Activated CD4-positive, alpha-beta T cell treated with anti-CD3 and anti-CD28 coated beads for 36 hours (primary cell): ENCODE results near the gene THAP10. TPM values are rescaled to one million over a fixed set of nuclear protein-coding genes. Genes with fewer than 3 reads are reported as not detected.

Experiments used
- ATAC-seq: fragments of 200-7000 bp; cut with Tn5 transposase; one replicate; pipeline ENCODE4 v1.10.0; 2021; ENCODE audit warnings: mild to moderate bottlenecking, moderate library complexity
- CTCF ChIA-PET: fragments of 350-600 bp; sonication (Branson Sonifier 250); formaldehyde crosslinking; loops from one replicate; lab custom pipeline; 2021; ENCODE audit warnings: antibody characterized with exemption; lab: Charles Lee
- POLR2A ChIA-PET: fragments of 350-600 bp; sonication (Branson Sonifier 250); formaldehyde crosslinking; loops from one replicate; lab custom pipeline; 2021; ENCODE audit warnings: antibody characterized with exemption, inconsistent platforms; lab: Charles Lee
- DNase-seq: peaks from one replicate; pipeline ENCODE4 v3.0.0-alpha.2; 2020
- H3K27ac Mint-ChIP-seq: one replicate; pipeline ENCODE4 v1.8.0; 2021; ENCODE audit warnings: mixed read lengths
- H3K27me3 Mint-ChIP-seq: one replicate; pipeline ENCODE4 v1.8.0; 2021; ENCODE audit warnings: mixed read lengths
- H3K36me3 Mint-ChIP-seq: one replicate; pipeline ENCODE4 v1.8.0; 2021; ENCODE audit warnings: low read depth, mixed read lengths
- H3K4me1 Mint-ChIP-seq: one replicate; pipeline ENCODE4 v1.8.0; 2021; ENCODE audit warnings: mixed read lengths
- H3K4me3 Mint-ChIP-seq: one replicate; pipeline ENCODE4 v1.8.0; 2021; ENCODE audit warnings: mild to moderate bottlenecking, moderate library complexity, mixed read lengths
- H3K9me3 Mint-ChIP-seq: one replicate; pipeline ENCODE4 v1.8.0; 2021; ENCODE audit warnings: low read depth, mixed read lengths
- intact Hi-C, 2 experiments: fragments of 100-400 bp; cut with DNase I in 1 of 2; cut with micrococcal nuclease in 1 of 2; formaldehyde crosslinking; loops; one replicate each; pipeline versions ENCODE4 v1.14.2 to v1.15.1; 2022 to 2024; cut with DNase I, micrococcal nuclease
- total RNA-seq, 2 experiments: library from RNA; stranded (reverse); gene quantifications; one replicate each; pipeline ENCODE4 v1.2.3, GENCODE V29; 2021

Gene THAP10
- total RNA-seq, 2 experiments from 2014 or later: 0.12 to 0.27 TPM

GRCh38 chr15:70852501-70853317 lies 39.5 kb downstream of the THAP10 start:
- POLR2A ChIA-PET: no interaction called here
- intact Hi-C loops: no loop called here
- Mint-ChIP-seq H3K4me3 (peak overlapping the region; percentile 45), H3K27me3 (peaks cover 45% of the 10 kb centered on the region), H3K4me1 (peaks cover 3% of the 10 kb centered on the region), H3K27ac (no peak overlapping the region), H3K36me3 (no peaks in the 10 kb centered on the region), H3K9me3 (no peaks in the 10 kb centered on the region)
- CTCF ChIA-PET: interaction anchor here (0.6 to 0.8 kb wide), 2 partner anchors 56 to 591 kb away, joined by 3 read pairs; no protein-coding TSS in a partner anchor
- ATAC-seq: no peak
- no peak for DNase-seq

- Mint-ChIP-seq H3K27me3 (peaks cover 45% of the 10 kb centered on the region), H3K9me3 (no peaks in the 10 kb centered on the region), H3K4me3 (no peak overlapping the region), H3K27ac (no peak overlapping the region), H3K4me1 (peaks cover 3% of the 10 kb centered on the region), H3K36me3 (no peaks in the 10 kb centered on the region)
- POLR2A ChIA-PET: no interaction called here
- intact Hi-C loops: no loop called here
- CTCF ChIA-PET: interaction anchor here (0.7 to 0.8 kb wide), 2 partner anchors 37 to 180 kb away, joined by 3 read pairs; no protein-coding TSS in a partner anchor
- DNase-seq (no peak), ATAC-seq (no peak)
Measured at GRCh38 chr15:70851889-70852288, 40.3 kb downstream of the THAP10 start.

- H3K4me3 Mint-ChIP-seq: no peak overlapping the region
- no peaks in the 10 kb centered on the region for H3K9me3 Mint-ChIP-seq
- H3K4me1 Mint-ChIP-seq: no peaks in the 10 kb centered on the region
- intact Hi-C loops: no loop called here
- H3K36me3 Mint-ChIP-seq: no peaks in the 10 kb centered on the region
- ChIA-PET POLR2A (interaction anchor here (0.6 kb wide), 1 partner anchor 241 kb away, joined by 9 read pairs; no protein-coding TSS in a partner anchor), CTCF (interaction anchor here (1.2 kb wide), 1 partner anchor 21 kb away, joined by 4 read pairs; no protein-coding TSS in a partner anchor)
- no peak overlapping the region for H3K27ac Mint-ChIP-seq
- H3K27me3 Mint-ChIP-seq: peaks cover 31% of the 10 kb centered on the region
- no peak for DNase-seq
- no peak for ATAC-seq
Measured at GRCh38 chr15:70845602-70846360, 46.5 kb downstream of the THAP10 start.

GRCh38 chr15:70837476-70837875 lies 54.8 kb downstream of the THAP10 start:
- Mint-ChIP-seq H3K4me3 (no peak overlapping the region), H3K27me3 (peaks cover 10% of the 10 kb centered on the region), H3K9me3 (peaks cover 2% of the 10 kb centered on the region), H3K36me3 (no peaks in the 10 kb centered on the region), H3K27ac (no peak overlapping the region), H3K4me1 (no peaks in the 10 kb centered on the region)
- CTCF ChIA-PET: no interaction called here
- POLR2A ChIA-PET: no interaction called here
- no peak for DNase-seq
- no peak for ATAC-seq
- intact Hi-C loops: no loop called here

GRCh38 chr15:70835841-70836240 lies 56.4 kb downstream of the THAP10 start:
- H3K4me1 Mint-ChIP-seq: no peaks in the 10 kb centered on the region
- H3K9me3 Mint-ChIP-seq: peaks cover 2% of the 10 kb centered on the region
- CTCF ChIA-PET: interaction anchor here (0.7 to 1.1 kb wide), 3 partner anchors 11 to 966 kb away, joined by 3 to 4 read pairs (median 3); no protein-coding TSS in a partner anchor
- no peak overlapping the region for H3K27ac Mint-ChIP-seq
- POLR2A ChIA-PET: no interaction called here
- ATAC-seq (no peak), DNase-seq (no peak)
- intact Hi-C loops: no loop called here
- H3K27me3 Mint-ChIP-seq: peaks cover 7% of the 10 kb centered on the region
- H3K4me3 Mint-ChIP-seq: no peak overlapping the region
- no peaks in the 10 kb centered on the region for H3K36me3 Mint-ChIP-seq

GRCh38 chr15:70835415-70835814 lies 56.8 kb downstream of the THAP10 start:
- Mint-ChIP-seq H3K4me1 (no peaks in the 10 kb centered on the region), H3K36me3 (no peaks in the 10 kb centered on the region), H3K27ac (no peak overlapping the region), H3K27me3 (peaks cover 7% of the 10 kb centered on the region), H3K4me3 (no peak overlapping the region), H3K9me3 (peaks cover 2% of the 10 kb centered on the region)
- ChIA-PET CTCF (interaction anchor here (0.8 to 1.1 kb wide), 2 partner anchors 11 to 416 kb away, joined by 3 to 4 read pairs; no protein-coding TSS in a partner anchor), POLR2A (no interaction called here)
- no peak for ATAC-seq
- intact Hi-C loops: no loop called here
- no peak for DNase-seq

GRCh38 chr15:70834999-70835398 lies 57.2 kb downstream of the THAP10 start:
- DNase-seq: no peak
- ATAC-seq: no peak
- no peak overlapping the region for H3K4me3 Mint-ChIP-seq
- no peaks in the 10 kb centered on the region for H3K4me1 Mint-ChIP-seq
- intact Hi-C loops: no loop called here
- ChIA-PET CTCF (interaction anchor here (1.1 kb wide), 1 partner anchor 10 kb away, joined by 4 read pairs; no protein-coding TSS in a partner anchor), POLR2A (no interaction called here)
- peaks cover 7% of the 10 kb centered on the region for H3K27me3 Mint-ChIP-seq
- H3K36me3 Mint-ChIP-seq: no peaks in the 10 kb centered on the region
- H3K27ac Mint-ChIP-seq: no peak overlapping the region
- peaks cover 2% of the 10 kb centered on the region for H3K9me3 Mint-ChIP-seq

- CTCF ChIA-PET: interaction anchor here (0.9 kb wide), 1 partner anchor 9 kb away, joined by 3 read pairs; no protein-coding TSS in a partner anchor
- Mint-ChIP-seq H3K4me1 (no peaks in the 10 kb centered on the region), H3K9me3 (no peaks in the 10 kb centered on the region), H3K27me3 (peaks cover 4% of the 10 kb centered on the region), H3K4me3 (no peak overlapping the region), H3K36me3 (no peaks in the 10 kb centered on the region), H3K27ac (no peak overlapping the region)
- ATAC-seq (no peak), DNase-seq (no peak)
- intact Hi-C loops: no loop called here
- POLR2A ChIA-PET: no interaction called here
Measured at GRCh38 chr15:70833861-70834765, 58.1 kb downstream of the THAP10 start.

- DNase-seq (no peak), ATAC-seq (no peak)
- no peaks in the 10 kb centered on the region for H3K36me3 Mint-ChIP-seq
- H3K4me3 Mint-ChIP-seq: no peak overlapping the region
- H3K27ac Mint-ChIP-seq: no peak overlapping the region
- intact Hi-C loops: no loop called here
- CTCF ChIA-PET: no interaction called here
- POLR2A ChIA-PET: no interaction called here
- peaks cover 4% of the 10 kb centered on the region for H3K27me3 Mint-ChIP-seq
- no peaks in the 10 kb centered on the region for H3K4me1 Mint-ChIP-seq
- no peaks in the 10 kb centered on the region for H3K9me3 Mint-ChIP-seq
Measured at GRCh38 chr15:70833422-70833821, 58.8 kb downstream of the THAP10 start.

GRCh38 chr15:70832176-70832575 lies 60.1 kb downstream of the THAP10 start:
- ChIA-PET CTCF (no interaction called here), POLR2A (no interaction called here)
- DNase-seq (no peak), ATAC-seq (no peak)
- peaks cover 4% of the 10 kb centered on the region for H3K27me3 Mint-ChIP-seq
- H3K4me1 Mint-ChIP-seq: no peaks in the 10 kb centered on the region
- intact Hi-C loops: no loop called here
- no peak overlapping the region for H3K4me3 Mint-ChIP-seq
- H3K9me3 Mint-ChIP-seq: no peaks in the 10 kb centered on the region
- no peaks in the 10 kb centered on the region for H3K36me3 Mint-ChIP-seq
- no peak overlapping the region for H3K27ac Mint-ChIP-seq
